HG03342 (cell line): ENCODE results near the gene ELF1.
"Not testable (repeated sequence)": the region's sequence is repeated elsewhere in the genome, so short reads cannot be mapped to it uniquely, and the experiment has no call there.

ENCODE experiments used
- ATAC-seq: cut with Tn5 transposase; IDR thresholded peaks from one replicate; pipeline ENCODE4 v1.9.1; 2021; ENCODE audit warnings: mild to moderate bottlenecking, moderate library complexity; ENCODE audit not compliant: unreplicated experiment

ELF1 gene

DNA sequence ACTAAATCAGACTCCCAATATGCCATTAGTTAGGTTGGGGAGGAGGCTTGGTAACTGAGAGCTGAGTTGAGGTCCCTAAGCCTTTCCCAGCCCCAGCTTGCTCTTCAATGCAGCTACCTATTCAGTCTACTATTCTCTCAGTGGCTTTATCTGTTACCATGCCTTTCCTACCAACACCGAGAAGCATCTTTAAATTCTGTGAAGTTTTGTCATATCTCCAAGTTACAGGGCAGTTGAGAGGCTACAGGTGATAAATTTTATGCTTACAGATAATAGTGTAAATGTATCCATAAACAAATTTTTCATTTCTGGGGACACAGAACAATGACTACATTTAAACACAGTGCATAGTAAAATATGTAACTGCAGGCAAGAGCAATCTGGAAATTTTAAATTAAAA lies 110.6 kb downstream of the ELF1 start:
- ATAC-seq: no peak

DNA sequence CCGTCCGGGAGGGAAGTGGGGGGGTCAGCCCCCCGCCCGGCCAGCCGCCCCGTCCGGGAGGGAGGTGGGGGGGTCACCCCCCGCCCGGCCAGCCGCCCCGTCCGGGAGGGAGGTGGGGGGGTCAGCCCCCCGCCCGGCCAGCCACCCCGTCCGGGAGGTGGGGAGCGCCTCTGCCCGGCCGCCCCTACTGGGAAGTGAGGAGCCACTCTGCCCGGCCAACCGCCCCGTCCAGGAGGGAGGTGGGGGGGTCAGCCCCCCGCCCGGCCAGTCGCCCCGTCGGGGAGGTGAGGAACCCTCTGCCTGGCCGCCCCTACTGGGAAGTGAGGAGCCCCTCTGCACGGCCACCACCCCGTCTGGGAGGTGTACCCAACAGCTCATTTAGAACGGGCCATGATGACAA lies 118.1 kb downstream of the ELF1 start:
- ATAC-seq: not testable (repeated sequence)

DNA sequence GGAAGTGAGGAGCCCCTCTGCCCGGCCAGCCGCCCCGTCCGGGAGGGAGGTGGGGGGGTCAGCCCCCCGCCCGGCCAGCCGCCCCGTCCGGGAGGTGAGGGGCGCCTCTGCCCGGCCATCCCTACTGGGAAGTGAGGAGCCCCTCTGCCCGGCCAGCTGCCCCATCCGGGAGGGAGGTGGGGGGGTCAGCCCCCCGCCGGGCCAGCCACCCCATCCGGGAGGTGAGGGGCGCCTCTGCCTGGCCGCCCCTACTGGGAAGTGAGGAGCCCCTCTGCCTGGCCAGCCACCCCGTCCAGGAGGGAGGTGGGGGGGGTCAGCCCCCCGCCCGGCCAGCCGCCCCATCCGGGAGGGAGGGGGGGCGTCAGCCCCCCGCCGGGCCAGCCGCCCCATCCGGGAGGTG lies 118.5 kb downstream of the ELF1 start:
- ATAC-seq: not testable (repeated sequence)

DNA sequence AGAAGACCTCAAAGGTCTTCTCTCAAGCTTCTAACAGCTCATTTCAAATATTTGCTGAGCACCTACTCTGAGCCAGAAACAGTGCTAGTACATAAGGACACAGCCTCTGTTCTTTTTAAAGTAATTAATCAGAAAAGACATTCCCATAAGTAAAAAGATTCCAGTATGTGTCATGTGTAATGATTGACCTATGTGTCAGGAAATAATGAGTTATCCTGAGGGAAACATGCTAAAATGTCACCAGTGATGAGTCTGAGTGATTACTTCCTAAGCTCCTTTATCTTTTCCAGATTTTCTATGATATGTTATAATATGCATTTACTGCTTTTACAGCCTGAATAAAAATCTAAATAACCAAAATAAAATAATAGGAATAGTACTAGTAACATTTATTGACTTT lies 122.1 kb downstream of the ELF1 start:
- ATAC-seq: no peak

DNA sequence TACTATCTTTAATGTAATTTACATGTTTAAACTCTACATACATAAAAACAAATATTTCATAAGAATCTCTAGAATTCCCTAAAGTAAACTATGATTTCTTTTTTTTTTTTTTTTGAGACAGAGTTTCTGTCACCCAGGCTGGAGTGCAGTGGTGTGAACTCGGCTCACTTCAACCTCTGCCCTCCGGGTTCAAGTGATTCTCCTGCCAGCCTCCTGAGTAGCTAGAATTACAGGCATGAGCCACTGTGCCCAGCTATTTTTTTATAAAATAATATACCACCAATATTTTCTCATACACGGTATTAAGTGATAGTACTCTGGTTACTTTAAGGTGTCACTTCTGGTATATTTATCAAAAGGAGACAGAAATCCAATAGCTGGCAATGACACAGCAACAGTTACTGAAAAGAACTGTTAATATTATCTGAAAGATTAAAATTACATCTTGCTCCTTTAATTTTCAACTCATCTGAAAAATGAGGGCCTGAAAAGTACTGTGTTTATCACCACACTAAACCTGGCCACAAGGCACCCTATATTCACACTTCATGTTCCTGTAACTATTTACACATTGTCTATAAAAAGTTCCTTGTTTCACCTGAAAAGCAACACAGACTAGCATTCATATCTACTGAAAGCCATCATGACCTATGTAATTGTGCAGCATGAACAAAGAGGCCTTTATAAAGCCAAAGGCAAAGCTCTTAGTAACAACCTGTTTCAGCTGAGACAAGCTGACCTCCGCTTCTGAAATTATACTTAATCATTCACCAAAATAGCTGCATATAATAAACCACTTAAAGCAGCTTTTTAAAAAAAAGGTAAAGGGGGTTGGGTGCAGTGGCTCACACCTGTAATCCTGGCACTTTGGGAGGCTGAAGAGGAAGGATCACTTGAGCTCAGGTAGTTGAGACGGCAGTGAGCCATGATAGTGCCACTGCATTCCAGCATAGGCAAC lies 123.6 kb downstream of the ELF1 start:
- ATAC-seq: no peak

DNA sequence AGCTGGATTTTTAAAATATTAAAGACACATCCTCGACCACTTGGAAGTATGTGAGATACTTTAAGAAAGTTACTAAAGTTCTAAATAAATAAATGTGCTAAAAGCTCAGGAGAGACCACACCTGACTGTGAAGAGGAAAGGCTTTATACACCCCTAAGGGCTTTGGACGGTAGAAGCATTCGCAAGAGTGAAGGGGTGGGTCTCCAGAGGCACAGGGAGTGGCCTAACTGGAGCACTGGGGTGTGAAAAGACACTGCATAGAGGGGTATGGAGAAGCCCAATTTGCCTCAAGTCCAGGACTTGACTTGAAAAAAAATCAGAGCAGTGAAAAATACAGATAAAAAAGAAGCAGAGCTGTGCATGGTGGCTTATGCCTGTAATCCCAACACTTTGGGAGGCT lies 125.5 kb downstream of the ELF1 start:
- ATAC-seq: not testable (repeated sequence)

DNA sequence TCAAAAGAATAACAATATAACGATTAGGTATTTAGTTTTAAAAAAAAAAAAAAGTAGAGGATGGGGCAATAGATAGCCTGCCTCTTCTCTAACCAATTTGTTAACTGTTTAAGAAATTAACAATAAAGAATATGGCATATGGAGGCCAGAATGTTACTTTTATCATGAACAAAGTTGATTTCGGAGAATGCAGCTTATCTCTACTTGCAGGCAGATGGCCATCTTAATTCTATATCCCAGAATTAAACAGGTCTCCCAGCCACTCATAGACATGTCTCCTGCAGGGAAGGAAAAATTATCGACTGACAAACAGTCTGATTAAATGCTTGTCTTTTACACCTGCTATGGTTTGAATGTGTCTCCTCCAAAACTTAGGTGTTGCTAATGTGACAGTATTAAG lies 133.1 kb downstream of the ELF1 start:
- no peak for ATAC-seq

DNA sequence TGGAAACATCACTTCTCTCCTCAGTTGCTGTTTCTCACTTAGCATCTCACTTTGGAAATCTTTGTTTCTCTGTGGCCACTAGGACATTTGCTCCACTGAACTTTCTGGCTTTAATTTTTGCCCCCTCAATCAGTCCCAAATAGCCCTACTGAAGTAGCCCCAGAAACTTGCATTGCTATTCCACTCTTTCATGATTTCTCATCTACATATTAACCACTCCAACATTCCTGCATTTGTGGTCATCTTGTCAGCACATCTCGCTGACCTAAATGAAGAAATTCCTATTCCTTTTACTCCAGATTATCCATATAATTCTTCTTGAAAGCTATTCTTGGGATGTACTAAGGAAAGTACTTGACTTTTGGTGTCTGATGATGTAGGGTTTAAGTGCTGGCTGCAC lies 134.9 kb downstream of the ELF1 start:
- not testable (repeated sequence) for ATAC-seq
